ENCODE results near the gene HLA-DPA1.
"Not testable (repeated sequence)": the region's sequence is repeated elsewhere in the genome, so short reads cannot be mapped to it uniquely, and the experiment has no call there.

Gene HLA-DPA1

DNA sequence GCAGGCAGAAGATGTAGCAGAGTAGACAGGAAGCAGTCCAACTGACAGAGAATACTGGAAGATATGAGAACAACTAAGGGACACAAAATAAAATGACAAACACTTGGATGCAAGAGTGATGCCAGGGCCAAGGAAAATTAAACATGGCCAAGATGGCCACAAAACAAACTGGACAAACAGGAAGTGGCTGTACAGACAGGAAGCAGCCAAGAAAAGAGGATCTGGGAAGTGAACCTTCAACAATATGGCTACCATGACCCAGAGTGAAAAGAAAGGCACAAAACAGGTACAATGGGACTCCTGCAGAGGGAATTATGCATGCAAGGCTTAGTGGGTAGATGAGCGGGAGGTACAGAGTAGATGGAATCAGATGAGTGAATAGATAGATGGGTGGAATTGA lies 31.4 kb upstream of the HLA-DPA1 start:
- H3K27ac ChIP-seq, result no peak overlapping the region
- TF ChIP-seq, protein P1, sequence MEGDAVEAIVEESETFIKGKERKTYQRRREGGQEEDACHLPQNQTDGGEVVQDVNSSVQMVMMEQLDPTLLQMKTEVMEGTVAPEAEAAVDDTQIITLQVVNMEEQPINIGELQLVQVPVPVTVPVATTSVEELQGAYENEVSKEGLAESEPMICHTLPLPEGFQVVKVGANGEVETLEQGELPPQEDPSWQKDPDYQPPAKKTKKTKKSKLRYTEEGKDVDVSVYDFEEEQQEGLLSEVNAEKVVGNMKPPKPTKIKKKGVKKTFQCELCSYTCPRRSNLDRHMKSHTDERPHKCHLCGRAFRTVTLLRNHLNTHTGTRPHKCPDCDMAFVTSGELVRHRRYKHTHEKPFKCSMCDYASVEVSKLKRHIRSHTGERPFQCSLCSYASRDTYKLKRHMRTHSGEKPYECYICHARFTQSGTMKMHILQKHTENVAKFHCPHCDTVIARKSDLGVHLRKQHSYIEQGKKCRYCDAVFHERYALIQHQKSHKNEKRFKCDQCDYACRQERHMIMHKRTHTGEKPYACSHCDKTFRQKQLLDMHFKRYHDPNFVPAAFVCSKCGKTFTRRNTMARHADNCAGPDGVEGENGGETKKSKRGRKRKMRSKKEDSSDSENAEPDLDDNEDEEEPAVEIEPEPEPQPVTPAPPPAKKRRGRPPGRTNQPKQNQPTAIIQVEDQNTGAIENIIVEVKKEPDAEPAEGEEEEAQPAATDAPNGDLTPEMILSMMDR (conservative IDR thresholded peaks at IDR 0.05), result no peak

DNA sequence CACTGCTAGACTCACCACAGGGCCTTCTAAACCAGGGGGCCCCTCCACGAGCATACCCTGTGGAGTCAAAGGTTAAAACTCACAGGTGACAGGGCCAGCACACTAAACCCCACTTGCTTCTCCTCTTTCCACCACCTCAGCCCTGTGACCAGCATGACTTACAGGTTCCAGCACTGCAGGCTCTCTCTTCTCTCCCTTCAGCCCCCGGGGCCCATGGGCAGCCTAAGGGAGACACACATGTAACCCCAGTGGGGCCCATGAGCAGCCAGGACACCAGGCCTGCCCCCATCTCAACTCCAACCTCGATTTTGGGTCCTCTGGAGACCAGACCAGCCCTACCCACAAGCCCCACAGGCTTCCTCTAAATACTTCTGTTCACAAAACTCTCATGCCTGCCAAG lies 30.3 kb upstream of the HLA-DPA1 start:
- TF ChIP-seq, protein P1 (conservative IDR thresholded peaks at IDR 0.05), result no peak

DNA sequence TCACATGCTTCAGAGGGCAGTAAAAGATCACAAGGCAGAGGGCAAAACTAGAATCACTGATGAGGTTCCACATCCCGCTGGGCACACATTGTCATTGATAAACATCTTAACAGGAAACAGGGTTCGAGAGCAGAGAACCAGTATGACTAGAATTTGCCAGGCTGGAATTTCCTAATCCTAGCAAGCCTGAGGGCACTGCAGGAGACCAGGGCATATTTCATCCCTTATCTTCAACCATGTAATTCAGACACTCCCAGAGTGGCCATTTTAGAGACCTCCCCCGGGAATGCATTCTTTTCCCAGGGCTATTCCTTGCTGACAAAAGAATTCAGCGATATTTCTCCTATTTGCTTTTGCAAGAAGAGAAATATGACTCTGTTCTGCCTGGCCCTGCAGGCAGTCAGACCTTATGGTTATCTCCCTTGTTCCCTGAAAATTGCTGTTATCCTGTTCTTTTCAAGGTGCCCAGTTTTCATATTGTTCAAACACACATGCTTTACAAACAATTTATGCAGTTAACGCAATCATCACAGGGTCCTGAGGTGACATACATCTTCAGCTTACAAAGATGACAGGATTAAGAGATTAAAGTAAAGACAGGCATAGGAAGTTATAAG lies 27.8 kb upstream of the HLA-DPA1 start:
- not testable (repeated sequence) for H3K27ac ChIP-seq

More for the DNA sequence above, 30.3 kb upstream of the HLA-DPA1 start:
- H3K27ac ChIP-seq, result no peak overlapping the region

DNA sequence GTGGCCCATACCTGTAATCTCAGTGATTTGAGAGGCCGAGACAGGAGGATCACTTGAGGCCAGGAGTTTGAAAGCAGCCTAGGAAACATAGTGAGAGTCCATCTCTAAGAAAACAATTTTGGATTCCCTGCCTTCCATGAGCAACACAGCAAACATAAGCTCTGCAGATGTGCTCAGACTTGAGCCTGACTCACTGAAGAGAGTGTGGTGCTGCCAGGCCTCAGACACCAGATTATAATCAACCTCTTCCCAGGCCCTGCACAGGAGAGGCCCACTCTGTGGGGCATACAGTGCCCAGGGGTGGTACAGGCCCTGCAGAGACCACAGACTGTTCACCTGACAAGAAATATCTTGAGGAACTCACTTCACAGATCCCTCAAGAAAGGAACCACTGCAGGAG lies 22.2 kb upstream of the HLA-DPA1 start:
- TF ChIP-seq, protein P1 (conservative IDR thresholded peaks at IDR 0.05), result no peak
- no peak overlapping the region for H3K27ac ChIP-seq

DNA sequence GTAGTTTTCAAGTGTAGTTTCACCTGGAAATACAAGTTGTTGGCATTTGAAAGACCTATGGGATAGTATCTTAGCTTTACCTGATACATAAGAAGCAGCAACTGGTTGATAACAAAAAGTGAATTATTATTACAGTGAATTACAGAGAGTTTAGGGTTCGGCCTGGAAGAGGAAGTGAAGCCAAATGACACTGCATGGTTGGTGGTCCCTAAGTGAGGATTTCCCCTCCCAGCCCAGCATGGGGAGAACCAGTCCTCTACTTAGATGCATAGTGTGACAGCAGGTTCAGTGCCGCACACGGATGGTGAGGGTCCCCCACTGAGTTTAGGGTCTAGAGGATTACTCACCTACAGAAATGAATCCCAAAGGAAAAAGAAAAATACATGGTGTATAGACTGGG lies 20.4 kb upstream of the HLA-DPA1 start:
- TF ChIP-seq, protein P1 (conservative IDR thresholded peaks at IDR 0.05), result no peak

DNA sequence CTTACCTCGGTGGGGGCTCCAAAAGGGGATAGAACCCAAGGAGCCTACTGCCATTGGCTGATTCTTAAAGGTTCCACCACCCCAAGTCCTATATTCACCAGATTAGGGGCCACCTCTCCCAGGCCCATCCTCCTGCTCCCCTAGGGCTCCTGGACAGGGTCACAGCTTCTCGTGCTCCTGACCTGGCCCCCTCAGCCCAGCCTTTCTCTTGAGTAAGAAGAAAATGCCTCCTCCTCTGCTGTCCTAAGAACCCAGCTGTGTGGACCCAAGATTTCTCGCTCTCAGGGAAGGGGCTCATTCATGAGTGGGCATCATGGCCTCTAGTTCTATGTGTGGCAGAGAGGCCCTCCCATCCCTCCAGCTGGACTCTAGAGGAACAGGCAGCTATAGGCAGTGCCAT lies 18.9 kb upstream of the HLA-DPA1 start:
- TF ChIP-seq, protein P1 (conservative IDR thresholded peaks at IDR 0.05), result no peak
- H3K27ac ChIP-seq, result no peak overlapping the region

More for the DNA sequence above, 20.4 kb upstream of the HLA-DPA1 start:
- H3K27ac ChIP-seq, result no peak overlapping the region

DNA sequence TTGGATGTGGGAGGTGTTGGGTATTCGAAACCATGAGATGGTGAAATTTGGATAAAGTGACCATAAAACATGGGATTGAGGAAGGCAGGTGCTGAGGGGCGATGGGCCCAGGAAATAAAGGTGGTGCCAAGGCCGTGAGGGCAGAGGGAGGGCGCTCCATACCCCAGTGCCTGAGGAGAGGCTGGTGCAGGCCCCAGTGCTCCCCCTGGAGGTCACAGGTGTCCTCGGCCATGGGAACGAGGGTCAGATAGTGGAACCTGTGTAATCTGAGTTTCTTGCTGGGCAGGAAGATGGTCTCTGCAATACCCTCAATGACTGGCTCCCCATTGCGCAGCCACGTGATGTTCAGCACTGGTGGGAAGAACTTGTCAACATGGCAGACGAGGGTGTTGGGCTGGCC lies 18.5 kb upstream of the HLA-DPA1 start:
- TF ChIP-seq, protein P1 (conservative IDR thresholded peaks at IDR 0.05), result no peak

DNA sequence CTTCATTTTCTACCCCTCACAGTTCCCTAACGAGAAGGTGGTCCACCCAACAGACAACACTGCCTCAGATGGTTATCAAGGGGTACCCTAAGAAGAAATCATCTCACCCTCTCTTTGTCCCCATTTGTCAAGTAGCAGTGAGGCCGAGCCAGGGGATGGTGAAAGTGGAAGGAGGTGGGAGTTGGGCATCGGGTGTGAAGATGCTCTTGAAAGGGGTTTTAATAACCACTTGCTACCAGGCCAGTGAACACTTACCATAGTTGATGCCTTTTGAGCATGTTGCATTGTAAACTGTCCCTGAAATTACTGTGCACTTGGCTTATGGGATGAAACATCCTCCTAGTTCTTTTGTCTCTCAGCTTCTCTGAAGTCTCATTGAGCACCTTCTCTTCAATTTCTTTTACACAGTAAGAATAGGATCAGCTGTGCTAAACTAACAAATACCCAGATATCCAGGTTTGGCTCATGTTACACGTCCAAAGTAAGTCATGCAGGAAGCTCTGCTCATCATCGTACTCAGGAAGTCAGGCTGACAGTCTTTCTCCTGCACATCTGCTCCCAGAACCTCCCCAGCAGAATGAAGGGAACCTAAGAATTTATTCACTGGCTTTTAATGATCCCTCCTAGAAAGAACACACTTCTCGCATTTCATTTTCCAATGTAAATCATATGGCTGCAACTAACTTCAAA lies 15.6 kb upstream of the HLA-DPA1 start:
- H3K27ac ChIP-seq, result no peak overlapping the region
- TF ChIP-seq, protein P1 (conservative IDR thresholded peaks at IDR 0.05), result no peak

More for the DNA sequence above, 18.5 kb upstream of the HLA-DPA1 start:
- H3K27ac ChIP-seq, result no peak overlapping the region
